HG02623 (cell line): ENCODE measurements around the gene TNKS2.
A peak's percentile ranks its signal among the peaks of the same experiment; 100 is the strongest.

ENCODE experiments used
- ATAC-seq: cut with Tn5 transposase; IDR thresholded peaks from one replicate; pipeline ENCODE4 v1.9.1; 2021; ENCODE audit warnings: moderate library complexity; ENCODE audit not compliant: unreplicated experiment

Gene TNKS2

GRCh38 chr10:91907914-91908336, 109.7 kb downstream of the TNKS2 start:
- ATAC-seq, result no peak

GRCh38 chr10:91908337-91909116, 110.3 kb downstream of the TNKS2 start:
- ATAC-seq, result peak; percentile 85

GRCh38 chr10:91909117-91909677, 111.0 kb downstream of the TNKS2 start, which contains the start of gene FGFBP3:
Gene FGFBP3, minus strand, starts transcription at chr10:91909486. Its CDS starts 517 bp downstream, at chr10:91908969.
- no peak for ATAC-seq

- no peak for ATAC-seq
These were observed 112.2 kb downstream of the TNKS2 start for GRCh38 chr10:91910467-91910866.
